ENCODE data around the gene CSKMT. TPM values are rescaled to one million over a fixed set of nuclear protein-coding genes. Genes with fewer than 3 reads are reported as not detected.
"Not testable (repeated sequence)": the region's sequence is repeated elsewhere in the genome, so short reads cannot be mapped to it uniquely, and the experiment has no call there.

Gene CSKMT
- total RNA-seq, 1 donor from 2014 or later = 28.0 TPM

DNA sequence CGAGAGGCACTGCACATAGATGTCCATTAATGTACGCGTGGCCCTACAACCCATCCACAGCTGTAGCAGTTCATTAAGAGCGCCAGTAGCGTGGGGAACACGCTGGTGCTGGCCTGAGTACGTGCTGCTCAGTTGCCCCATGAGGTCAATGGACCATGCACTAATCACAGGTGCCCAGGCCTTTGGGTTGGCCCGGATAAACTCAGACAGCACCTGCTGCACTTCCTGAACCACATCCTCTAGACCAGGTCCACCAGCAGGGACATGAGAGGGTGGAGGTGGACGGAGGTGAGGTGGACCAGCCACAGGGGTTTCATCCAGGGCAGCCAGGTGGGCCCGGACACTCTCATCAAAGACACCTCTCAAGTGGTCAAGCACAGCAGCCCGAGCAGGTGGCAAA is 15.6 kb upstream of the CSKMT start:
- Mint-ChIP-seq H3K36me3 (no peaks in the 10 kb centered on the region), H3K27me3 (no peaks in the 10 kb centered on the region), H3K4me3 (peak overlapping the region; percentile 11), H3K4me1 (ENCODE audit: unreplicated experiment) (peaks cover 17% of the 10 kb centered on the region), H3K9me3 (no peaks in the 10 kb centered on the region), H3K27ac (no peak overlapping the region)
- TF ChIP-seq, protein P1, sequence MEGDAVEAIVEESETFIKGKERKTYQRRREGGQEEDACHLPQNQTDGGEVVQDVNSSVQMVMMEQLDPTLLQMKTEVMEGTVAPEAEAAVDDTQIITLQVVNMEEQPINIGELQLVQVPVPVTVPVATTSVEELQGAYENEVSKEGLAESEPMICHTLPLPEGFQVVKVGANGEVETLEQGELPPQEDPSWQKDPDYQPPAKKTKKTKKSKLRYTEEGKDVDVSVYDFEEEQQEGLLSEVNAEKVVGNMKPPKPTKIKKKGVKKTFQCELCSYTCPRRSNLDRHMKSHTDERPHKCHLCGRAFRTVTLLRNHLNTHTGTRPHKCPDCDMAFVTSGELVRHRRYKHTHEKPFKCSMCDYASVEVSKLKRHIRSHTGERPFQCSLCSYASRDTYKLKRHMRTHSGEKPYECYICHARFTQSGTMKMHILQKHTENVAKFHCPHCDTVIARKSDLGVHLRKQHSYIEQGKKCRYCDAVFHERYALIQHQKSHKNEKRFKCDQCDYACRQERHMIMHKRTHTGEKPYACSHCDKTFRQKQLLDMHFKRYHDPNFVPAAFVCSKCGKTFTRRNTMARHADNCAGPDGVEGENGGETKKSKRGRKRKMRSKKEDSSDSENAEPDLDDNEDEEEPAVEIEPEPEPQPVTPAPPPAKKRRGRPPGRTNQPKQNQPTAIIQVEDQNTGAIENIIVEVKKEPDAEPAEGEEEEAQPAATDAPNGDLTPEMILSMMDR (conservative IDR thresholded peaks at IDR 0.05) = no peak
- no peak for DNase-seq (ENCODE audit: extremely low spot score, unreplicated experiment)

DNA sequence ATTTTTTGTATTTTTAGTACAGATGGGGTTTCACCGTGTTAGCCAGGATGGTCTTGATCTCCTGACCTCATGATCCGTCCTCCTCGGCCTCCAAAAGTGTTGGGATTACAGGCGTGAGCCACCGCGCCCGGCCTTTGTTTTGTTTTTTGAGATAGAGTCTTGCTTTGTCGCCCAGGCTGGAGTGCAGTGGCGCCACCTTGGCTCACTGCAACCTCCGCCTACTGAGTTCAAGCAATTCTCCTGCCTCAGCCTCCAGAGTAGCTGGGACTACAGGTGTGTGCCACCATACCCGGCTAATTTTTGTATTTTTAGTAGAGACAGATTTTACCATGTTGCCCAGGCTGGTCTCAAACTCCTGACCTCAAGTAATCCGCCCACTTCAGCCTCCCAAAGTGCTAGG is 14.8 kb upstream of the CSKMT start:
- not testable (repeated sequence) for H3K4me3 Mint-ChIP-seq; H3K9me3 Mint-ChIP-seq; DNase-seq (ENCODE audit: extremely low spot score, unreplicated experiment); H3K27ac Mint-ChIP-seq; H3K36me3 Mint-ChIP-seq; H3K27me3 Mint-ChIP-seq
- peaks cover 17% of the 10 kb centered on the region for H3K4me1 Mint-ChIP-seq (ENCODE audit: unreplicated experiment)

DNA sequence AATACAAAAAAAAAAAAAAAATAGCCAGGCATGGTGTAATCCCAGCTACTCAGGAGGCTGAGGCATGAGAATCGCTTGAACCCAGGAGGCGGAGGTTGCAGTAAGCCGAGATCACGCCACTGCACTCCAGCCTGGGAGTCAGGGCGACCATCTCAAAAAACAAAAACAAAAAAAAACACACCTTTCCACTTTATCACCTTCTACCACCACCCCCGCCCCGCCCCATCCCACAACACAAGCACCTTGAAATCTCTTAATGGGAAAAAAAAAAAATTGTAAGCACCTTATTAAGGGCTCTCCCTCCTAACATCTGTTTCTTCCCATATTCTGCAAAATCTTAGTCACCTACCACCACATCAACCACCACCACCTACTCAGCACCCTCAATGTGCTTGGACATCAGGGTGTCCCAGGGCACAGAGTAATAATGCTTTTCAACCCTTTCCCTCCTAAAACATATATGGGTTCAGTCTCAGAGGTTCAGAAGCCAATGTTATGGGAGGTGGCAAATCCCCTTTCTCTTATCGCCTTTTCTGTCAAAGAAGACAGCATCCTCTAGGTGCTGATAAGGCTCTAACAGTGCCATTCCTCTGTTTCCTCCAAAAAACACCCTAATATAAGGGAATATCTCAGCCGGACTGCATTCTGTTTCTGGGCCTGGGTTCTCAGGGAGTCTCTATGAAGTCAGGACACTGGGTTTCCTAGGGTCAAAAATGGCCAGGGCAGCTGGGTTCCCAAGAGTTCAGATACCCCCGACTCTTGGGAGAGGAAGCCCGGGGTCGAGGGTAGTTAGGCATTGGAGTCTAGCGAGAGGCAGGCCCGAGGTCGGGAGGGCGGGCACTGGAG is 12.7 kb upstream of the CSKMT start:
- DNase-seq (ENCODE audit: extremely low spot score, unreplicated experiment) = no peak
- Mint-ChIP-seq H3K4me3 (peak overlapping the region; percentile 93), H3K4me1 (ENCODE audit: unreplicated experiment) (peaks cover 15% of the 10 kb centered on the region), H3K36me3 (no peaks in the 10 kb centered on the region), H3K9me3 (no peaks in the 10 kb centered on the region), H3K27ac (peak overlapping the region; percentile 97), H3K27me3 (no peaks in the 10 kb centered on the region)
- TF ChIP-seq, protein P1 (conservative IDR thresholded peaks at IDR 0.05) = no peak

DNA sequence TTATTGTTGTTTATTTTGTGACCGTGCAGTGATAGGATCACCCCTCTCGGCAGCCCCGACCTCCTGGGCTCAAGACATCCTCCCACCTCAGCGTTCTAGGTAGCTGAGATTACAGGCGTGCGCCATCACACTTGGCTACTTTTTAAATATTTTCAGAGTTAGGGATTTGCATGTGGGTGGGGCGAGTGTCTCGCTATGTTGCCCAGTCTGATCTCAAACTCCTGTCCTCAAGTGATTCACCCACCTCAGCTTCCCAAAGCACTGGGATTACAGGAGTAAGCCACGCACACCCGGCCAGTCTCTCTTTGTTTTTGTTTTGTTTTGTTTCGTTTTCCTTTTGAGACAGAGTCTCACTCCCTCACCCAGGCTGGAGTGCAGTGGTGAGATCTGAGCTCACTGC is 10.8 kb upstream of the CSKMT start:
- H3K4me1 Mint-ChIP-seq (ENCODE audit: unreplicated experiment) = peaks cover 15% of the 10 kb centered on the region
- no peak for DNase-seq (ENCODE audit: extremely low spot score, unreplicated experiment)
- H3K4me3 Mint-ChIP-seq = peak overlapping the region; percentile 22
- H3K27me3 Mint-ChIP-seq = no peaks in the 10 kb centered on the region
- no peaks in the 10 kb centered on the region for H3K36me3 Mint-ChIP-seq
- TF ChIP-seq, protein P1 (conservative IDR thresholded peaks at IDR 0.05) = no peak
- H3K9me3 Mint-ChIP-seq = no peaks in the 10 kb centered on the region
- H3K27ac Mint-ChIP-seq = peak overlapping the region; percentile 23

DNA sequence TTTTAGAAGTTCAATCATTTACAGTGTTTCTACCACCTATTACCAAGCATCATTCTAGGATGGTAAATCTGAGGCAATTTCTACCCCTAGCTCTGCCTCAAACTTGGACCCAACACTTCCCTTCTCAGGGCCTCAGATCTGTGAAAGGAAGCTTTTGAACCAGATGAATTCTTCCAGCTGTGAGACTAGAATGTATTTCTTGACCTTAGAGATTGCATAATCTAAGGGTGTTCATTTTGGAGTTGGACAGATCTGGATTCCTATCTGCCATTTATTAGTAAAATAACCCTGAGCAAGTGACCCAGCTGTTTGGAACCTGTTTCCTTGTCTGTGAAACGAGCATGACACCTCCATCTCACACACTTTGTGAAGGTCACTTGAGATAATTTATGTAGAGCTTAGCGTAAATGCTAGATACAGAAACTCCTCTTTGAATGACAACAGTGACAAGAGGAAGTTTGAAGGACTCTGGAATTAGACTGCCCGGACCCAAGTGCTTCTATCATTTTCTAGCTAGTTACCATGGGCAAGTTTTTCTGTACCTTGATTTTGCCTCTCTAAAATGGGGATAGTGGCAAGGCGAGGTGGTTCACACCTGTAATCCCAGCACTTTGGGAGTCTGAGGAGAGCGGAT is 8.2 kb upstream of the CSKMT start:
- DNase-seq (ENCODE audit: extremely low spot score, unreplicated experiment) = no peak
- Mint-ChIP-seq H3K4me1 (ENCODE audit: unreplicated experiment) (peaks cover 15% of the 10 kb centered on the region), H3K9me3 (no peaks in the 10 kb centered on the region), H3K27ac (peak overlapping the region; percentile 30), H3K36me3 (no peaks in the 10 kb centered on the region), H3K4me3 (peak overlapping the region; percentile 13), H3K27me3 (no peaks in the 10 kb centered on the region)
- TF ChIP-seq, protein P1 (conservative IDR thresholded peaks at IDR 0.05) = no peak

DNA sequence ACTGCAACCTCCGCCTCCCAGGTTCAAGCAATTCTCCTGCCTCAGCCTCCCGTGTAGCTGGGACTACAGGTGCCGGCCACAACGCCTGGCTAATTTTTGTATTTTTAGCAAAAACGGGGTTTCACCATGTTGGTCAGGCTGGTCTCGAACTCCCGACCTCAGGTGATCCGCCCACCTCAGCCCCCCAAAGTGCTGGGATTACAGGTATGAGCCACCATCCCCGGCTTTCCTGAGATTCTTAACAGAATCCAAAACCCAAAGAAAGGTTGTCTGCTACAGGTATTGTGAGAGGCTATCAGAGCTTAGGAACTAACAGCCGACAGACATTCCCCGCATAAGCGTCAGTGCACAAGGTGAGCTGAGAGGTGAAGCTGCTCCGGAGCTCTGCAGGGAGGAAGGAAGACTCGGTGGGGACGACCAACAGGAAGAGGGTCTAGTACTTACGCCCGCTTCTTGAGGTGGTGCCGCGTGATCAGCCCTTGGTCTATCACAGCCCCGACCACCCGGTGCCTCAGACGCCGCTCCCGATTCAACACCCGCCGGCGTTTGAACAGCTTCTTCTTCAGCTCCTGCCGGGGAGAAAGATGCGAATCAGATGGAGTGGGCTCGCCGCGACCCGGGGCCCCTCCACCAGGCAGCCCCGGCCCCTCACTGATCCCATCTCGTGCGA is 572 bp upstream of the CSKMT start:
- H3K4me3 Mint-ChIP-seq = peak overlapping the region; percentile 98
- H3K27ac Mint-ChIP-seq = peak overlapping the region; percentile 95
- TF ChIP-seq, protein P1 (conservative IDR thresholded peaks at IDR 0.05) = no peak
- H3K27me3 Mint-ChIP-seq = no peaks in the 10 kb centered on the region
- DNase-seq (ENCODE audit: extremely low spot score, unreplicated experiment) = no peak
- H3K9me3 Mint-ChIP-seq = no peaks in the 10 kb centered on the region
- peaks cover 13% of the 10 kb centered on the region for H3K4me1 Mint-ChIP-seq (ENCODE audit: unreplicated experiment)
- H3K36me3 Mint-ChIP-seq = peaks cover 6% of the 10 kb centered on the region

Measured in type B pancreatic cell (in vitro differentiated cells).